SK-N-SH treated with all-trans-retinoic acid at 6 μM for 48 hours (cell line): ENCODE results near the gene SMIM38.

Experiments used
- ARNTL ChIP-seq: fragments of 450-650 bp; formaldehyde crosslinking; IDR thresholded peaks from 2 replicates; pipeline ENCODE4 v1.5.0; 2020; ENCODE audit warnings: low read depth, mild to moderate bottlenecking, moderate library complexity, borderline replicate concordance
- CSDC2 ChIP-seq: fragments of 250-450 bp; sonication (Bioruptor Pico); IDR thresholded peaks from 2 replicates; pipeline ENCODE4 v1.5.0; 2020; ENCODE audit warnings: mild to moderate bottlenecking, moderate library complexity
- GLIS3 ChIP-seq: fragments of 250-450 bp; sonication (Bioruptor Pico); IDR thresholded peaks from 2 replicates; pipeline ENCODE4 v1.5.0; 2020; ENCODE audit warnings: mild to moderate bottlenecking, moderate library complexity
- OSR1 ChIP-seq: fragments of 250-450 bp; sonication (Bioruptor Pico); IDR thresholded peaks from 2 replicates; pipeline ENCODE4 v1.8.0; 2022; ENCODE audit warnings: moderate library complexity, mild to moderate bottlenecking, inconsistent platforms
- RARB ChIP-seq: fragments of 250-450 bp; sonication (Bioruptor Pico); IDR thresholded peaks from 2 replicates; pipeline ENCODE4 v1.8.0; 2021; ENCODE audit warnings: mild to moderate bottlenecking, moderate library complexity
- TCF4 ChIP-seq: fragments of 250-450 bp; sonication (Bioruptor Pico); IDR thresholded peaks from 2 replicates; pipeline ENCODE4 v1.8.0; 2021; ENCODE audit warnings: mild to moderate bottlenecking, moderate library complexity, borderline replicate concordance
- TOX ChIP-seq: fragments of 250-450 bp; sonication (Bioruptor Pico); IDR thresholded peaks from 2 replicates; pipeline ENCODE4 v1.8.0; 2021; ENCODE audit warnings: mild to moderate bottlenecking, moderate library complexity, borderline replicate concordance
- ZC3H10 ChIP-seq: fragments of 250-450 bp; sonication (Bioruptor Pico); IDR thresholded peaks from 2 replicates; pipeline ENCODE4 v1.5.1; 2021; ENCODE audit warnings: mild to moderate bottlenecking, moderate library complexity
- ZFP3 ChIP-seq: fragments of 250-450 bp; sonication (Bioruptor Pico); IDR thresholded peaks from 2 replicates; pipeline ENCODE4 v1.5.0; 2020; ENCODE audit warnings: mild to moderate bottlenecking, moderate library complexity
- ZFP30 ChIP-seq: fragments of 450-650 bp; formaldehyde crosslinking; IDR thresholded peaks from 2 replicates; pipeline ENCODE4 v1.5.0; 2022; ENCODE audit warnings: mild to moderate bottlenecking, moderate library complexity
- ZNF70 ChIP-seq: fragments of 450-650 bp; formaldehyde crosslinking; IDR thresholded peaks from 2 replicates; pipeline ENCODE4 v1.5.0; 2020; ENCODE audit warnings: mild to moderate bottlenecking, moderate library complexity
- TF ChIP-seq, protein P1 (sequence below): fragments of 250-450 bp; sonication (Bioruptor Pico); IDR thresholded peaks from 2 replicates; pipeline ENCODE4 v1.8.0; 2020; ENCODE audit warnings: mild to moderate bottlenecking, moderate library complexity, borderline replicate concordance
- TF ChIP-seq, protein P2 (sequence below): fragments of 250-450 bp; sonication (Bioruptor Pico); IDR thresholded peaks from 2 replicates; pipeline ENCODE4 v1.5.1; 2020; ENCODE audit warnings: low read depth, mild to moderate bottlenecking, moderate library complexity
- TF ChIP-seq, protein P3 (sequence below): fragments of 250-450 bp; sonication (Bioruptor Pico); IDR thresholded peaks from 2 replicates; pipeline ENCODE4 v1.5.1; 2021; ENCODE audit warnings: mild to moderate bottlenecking, moderate library complexity

DNA sequence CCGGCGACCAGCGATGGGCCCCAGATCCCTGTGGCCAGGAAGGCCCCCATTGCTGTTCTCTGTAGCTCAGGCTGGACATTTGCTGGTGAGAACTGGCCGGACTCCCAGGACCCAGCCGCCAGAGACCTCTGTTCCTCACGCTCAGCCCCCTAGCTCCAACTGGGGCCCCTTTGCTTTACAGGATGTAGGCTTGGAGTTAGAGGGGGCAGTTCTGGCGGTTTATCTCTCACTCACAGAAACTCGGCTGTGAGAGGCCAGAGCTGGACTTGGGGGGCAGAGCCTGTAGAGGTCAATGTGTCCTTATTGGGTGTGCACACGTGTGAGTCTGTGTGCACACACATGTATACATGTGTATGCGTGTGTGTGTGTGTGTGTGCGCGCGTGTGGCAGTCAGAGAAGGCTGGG, 502 bp downstream of the SMIM38 start:
- TF ChIP-seq ZFP30 (CRISPR knock-in tag) = no peak
- TF ChIP-seq OSR1 = no peak
- TF ChIP-seq, protein P1, sequence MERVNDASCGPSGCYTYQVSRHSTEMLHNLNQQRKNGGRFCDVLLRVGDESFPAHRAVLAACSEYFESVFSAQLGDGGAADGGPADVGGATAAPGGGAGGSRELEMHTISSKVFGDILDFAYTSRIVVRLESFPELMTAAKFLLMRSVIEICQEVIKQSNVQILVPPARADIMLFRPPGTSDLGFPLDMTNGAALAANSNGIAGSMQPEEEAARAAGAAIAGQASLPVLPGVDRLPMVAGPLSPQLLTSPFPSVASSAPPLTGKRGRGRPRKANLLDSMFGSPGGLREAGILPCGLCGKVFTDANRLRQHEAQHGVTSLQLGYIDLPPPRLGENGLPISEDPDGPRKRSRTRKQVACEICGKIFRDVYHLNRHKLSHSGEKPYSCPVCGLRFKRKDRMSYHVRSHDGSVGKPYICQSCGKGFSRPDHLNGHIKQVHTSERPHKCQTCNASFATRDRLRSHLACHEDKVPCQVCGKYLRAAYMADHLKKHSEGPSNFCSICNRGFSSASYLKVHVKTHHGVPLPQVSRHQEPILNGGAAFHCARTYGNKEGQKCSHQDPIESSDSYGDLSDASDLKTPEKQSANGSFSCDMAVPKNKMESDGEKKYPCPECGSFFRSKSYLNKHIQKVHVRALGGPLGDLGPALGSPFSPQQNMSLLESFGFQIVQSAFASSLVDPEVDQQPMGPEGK (CRISPR knock-in tag) = no peak
- TF ChIP-seq TCF4 (CRISPR knock-in tag) = no peak
- TF ChIP-seq, protein P2, sequence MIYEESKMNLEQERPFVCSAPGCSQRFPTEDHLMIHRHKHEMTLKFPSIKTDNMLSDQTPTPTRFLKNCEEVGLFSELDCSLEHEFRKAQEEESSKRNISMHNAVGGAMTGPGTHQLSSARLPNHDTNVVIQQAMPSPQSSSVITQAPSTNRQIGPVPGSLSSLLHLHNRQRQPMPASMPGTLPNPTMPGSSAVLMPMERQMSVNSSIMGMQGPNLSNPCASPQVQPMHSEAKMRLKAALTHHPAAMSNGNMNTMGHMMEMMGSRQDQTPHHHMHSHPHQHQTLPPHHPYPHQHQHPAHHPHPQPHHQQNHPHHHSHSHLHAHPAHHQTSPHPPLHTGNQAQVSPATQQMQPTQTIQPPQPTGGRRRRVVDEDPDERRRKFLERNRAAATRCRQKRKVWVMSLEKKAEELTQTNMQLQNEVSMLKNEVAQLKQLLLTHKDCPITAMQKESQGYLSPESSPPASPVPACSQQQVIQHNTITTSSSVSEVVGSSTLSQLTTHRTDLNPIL (CRISPR knock-in tag) = no peak
- TF ChIP-seq, protein P3, sequence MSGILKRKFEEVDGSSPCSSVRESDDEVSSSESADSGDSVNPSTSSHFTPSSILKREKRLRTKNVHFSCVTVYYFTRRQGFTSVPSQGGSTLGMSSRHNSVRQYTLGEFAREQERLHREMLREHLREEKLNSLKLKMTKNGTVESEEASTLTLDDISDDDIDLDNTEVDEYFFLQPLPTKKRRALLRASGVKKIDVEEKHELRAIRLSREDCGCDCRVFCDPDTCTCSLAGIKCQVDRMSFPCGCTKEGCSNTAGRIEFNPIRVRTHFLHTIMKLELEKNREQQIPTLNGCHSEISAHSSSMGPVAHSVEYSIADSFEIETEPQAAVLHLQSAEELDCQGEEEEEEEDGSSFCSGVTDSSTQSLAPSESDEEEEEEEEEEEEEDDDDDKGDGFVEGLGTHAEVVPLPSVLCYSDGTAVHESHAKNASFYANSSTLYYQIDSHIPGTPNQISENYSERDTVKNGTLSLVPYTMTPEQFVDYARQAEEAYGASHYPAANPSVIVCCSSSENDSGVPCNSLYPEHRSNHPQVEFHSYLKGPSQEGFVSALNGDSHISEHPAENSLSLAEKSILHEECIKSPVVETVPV (CRISPR knock-in tag) = no peak
- TF ChIP-seq TOX (CRISPR knock-in tag) = no peak
- TF ChIP-seq RARB (CRISPR knock-in tag) = no peak
- no peak for TF ChIP-seq GLIS3 (CRISPR knock-in tag)
- no peak for TF ChIP-seq ZNF70 (CRISPR knock-in tag)
- TF ChIP-seq ZFP3 (CRISPR knock-in tag) = no peak
- TF ChIP-seq ZC3H10 (CRISPR knock-in tag) = no peak
- no peak for TF ChIP-seq ARNTL
- no peak for TF ChIP-seq CSDC2 (CRISPR knock-in tag)
